SIG-M5 treated with dmso at 0.1 percent for 504 hours (cell line): Measurements from ENCODE around the gene CIROP.

ENCODE experiments used
- DNase-seq: peaks from one replicate; lab custom pipeline; 2025; ENCODE audit not compliant: unreplicated experiment; lab: John Stamatoyannopoulos, UW

CIROP gene

DNA sequence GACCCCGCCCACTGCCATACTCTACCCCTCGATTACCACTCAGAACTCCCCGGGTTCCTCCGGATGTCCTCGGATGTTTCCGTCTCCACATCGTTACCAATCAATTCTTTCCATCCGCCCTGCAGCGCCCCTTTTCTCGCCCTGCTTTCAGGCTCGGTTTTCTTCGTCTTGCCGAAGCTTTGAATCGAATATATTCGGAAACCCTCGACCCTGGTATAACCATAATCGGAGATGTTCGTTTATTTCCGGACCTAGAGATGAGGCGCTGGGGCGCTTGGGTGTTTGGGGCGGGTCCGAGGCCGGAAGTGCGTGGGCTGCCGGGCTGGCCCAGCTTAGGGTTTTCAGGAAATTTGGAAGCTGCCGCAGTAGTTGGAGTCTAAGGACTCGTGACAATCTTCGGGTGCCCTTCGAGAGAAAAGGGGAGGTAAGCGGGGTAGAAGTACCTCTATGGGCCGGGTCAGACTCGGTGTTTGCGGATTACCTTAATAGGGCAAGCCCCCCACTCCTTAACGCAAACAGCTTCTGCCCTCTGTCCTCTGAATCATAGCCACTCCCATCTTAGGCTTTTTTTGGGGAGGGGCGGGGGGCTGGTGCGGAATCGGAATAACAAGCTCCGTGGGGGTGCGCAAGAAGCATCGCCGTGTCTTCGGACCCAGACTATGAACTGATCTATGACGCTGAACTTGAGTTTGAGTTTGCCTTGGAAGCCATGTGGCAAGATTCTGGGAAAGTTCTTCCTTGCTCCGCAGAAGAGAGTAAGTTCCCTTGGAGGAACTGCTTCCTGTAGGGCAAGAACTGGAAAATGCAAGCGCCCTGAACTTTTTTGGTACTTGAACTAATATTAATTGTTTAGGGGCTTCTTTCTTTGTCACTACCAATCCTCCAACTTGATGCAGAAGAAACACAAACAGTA lies 9.3 kb downstream of the CIROP start, which contains the start of gene C14orf119:
Gene C14orf119 (plus strand): TSS at position 310 of the 913 bp plus-strand sequence. CDS start 2,154 bp downstream, outside the sequence.
- DNase-seq, result no peak

GRCh38 chr14:23094666-23095195 lies 10.1 kb downstream of the CIROP start, which contains the start of gene ACIN1:
Gene ACIN1 (minus strand): TSS chr14:23095136. CDS start chr14:23095112, 24 bp downstream.
- no peak for DNase-seq

DNA sequence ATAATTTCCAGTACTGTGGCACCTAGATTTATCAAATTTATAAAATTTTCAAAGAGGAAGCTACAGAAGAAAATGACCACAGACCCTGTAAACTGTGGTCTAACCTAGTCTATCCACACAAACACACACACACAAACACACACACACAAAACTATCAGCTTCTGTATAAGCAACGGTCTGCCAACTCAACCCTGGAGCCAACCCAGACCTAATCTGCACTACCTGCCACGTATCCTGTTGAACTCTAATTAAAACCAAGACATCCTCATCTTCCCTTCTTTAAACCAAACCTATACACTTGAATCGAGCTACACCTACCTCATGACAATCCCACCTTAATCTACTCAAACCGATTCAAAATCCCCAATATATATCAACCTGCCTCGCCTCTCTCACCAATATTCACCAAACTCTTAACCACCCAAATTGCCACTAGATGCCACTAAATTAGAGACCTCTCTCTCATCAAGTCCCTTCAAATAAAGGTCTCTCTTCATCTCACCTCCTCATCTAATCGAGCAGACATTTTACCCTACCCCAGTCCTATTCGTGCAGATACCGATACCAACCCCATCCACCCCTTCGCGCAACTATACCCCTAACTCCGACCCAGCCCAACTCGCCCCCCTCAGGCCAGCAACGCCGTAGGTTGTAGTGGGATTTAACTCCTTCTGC lies 10.7 kb downstream of the CIROP start:
- DNase-seq, result no peak

GRCh38 chr14:23093526-23093925 lies 11.3 kb downstream of the CIROP start:
- DNase-seq, result no peak

DNA sequence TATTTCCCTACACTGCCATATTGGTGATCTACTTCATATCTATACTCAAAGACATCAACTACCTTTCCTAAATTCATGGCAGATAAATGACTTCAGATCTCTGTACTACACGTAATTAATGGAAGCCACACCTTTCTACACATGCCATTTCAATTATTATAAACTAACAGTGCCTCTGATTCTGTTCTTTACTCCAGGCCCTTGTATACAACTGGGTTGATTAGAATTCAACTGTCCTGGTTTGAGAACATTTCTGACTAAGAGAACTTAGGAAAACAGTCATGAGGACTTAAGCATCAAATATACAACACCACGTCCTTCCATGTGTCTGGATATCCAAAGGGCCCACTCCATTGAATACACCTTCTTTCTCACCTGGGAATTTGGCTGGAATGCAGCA lies 11.7 kb downstream of the CIROP start:
- DNase-seq, result no peak

DNA sequence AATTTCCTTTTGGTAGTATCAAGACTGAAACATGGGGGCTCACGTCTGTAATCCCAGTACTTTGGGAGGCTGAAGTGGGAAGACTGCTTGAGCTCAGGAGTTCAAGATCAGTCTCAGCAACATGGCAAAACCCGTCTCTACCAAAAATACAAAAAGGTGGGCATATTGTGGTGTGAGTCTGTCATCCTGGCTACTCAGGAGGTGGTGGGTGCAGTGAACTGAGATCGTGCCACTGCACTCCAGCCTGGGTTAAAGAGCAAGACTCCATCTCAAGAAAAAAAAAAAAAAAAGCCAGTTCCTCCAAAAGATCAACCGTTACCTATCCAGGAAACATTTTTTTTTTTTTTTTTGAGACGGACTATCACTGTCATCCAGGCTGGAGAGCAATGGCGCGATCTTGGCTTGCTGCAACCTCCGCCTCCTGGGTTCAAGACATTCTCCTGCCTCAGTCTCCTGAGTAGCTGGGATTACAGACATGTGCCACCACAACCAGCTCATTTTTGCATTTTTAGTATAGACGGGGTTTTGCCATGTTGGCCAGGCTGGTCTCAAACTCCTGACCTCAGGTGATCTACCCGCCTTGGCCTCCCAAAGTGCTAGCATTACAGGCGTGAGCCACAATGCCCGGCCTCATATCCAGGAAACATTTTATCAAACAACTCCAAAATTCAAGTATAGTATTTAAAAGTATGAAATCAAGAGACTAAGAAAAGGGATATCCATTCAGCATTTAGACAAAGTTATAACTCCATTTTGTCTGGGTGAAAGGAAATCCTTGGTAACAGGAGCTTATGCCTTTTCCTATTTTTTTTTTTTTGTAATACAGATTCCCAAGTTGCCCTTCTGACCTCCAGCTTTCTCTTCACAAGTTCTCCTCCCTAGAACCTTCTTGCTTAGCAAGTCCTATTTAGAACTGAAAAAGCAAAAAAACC lies 13.2 kb downstream of the CIROP start:
- no peak for DNase-seq

GRCh38 chr14:23090254-23090636 lies 14.5 kb downstream of the CIROP start:
- no peak for DNase-seq

DNA sequence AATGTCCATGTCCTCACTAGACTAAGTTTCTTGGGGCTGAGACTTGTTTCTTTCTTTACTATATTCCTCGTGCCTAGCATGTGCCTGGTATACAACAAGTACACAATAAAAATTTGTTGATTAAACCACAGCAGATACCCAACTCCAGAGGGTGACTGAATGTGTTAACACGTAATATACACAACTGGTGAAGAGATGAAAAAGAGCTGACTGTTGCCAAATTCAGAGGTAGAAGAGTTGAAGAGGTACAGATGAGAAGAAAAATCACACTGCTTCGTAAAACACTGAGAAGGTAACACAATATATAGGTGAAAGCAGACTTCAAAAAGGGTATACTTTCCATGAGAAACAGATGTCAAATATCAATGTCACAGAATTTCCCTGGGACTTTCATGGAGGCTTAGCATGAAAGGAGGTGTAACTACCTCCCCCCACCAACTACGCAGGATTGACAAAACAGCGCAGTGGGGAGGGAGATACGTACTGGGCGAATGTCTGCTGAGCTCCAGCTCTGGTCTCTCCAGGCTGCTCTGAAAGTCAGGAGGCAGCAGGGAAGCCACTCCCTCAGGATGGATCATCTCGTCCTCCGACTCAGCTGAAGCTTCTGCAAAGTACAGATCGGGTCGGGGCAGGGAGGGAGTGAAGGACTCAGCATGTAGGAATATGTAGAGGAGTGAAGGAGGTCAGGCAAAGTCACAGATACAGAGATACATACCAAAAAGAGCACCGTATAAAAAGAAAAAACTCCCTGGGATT lies 15.1 kb downstream of the CIROP start:
- no peak for DNase-seq

DNA sequence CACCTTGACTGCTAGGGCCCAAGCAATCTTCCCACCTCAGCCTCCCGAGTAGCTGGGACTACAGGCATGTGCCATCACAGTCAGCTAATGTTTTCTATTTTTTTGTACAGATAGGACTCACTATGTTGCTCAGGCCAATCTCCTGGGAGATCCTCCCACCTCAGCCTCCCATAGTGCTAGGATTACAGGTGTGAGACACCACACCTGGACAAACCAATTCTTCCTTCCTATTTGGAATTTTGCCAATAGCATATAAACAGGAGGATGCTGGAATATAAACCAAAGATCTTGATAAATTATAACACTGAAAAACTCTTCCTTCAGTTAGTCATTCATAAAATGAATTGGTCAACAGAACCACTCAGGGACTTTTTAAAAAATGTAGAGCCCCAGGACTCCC lies 18.2 kb downstream of the CIROP start:
- DNase-seq, result no peak

DNA sequence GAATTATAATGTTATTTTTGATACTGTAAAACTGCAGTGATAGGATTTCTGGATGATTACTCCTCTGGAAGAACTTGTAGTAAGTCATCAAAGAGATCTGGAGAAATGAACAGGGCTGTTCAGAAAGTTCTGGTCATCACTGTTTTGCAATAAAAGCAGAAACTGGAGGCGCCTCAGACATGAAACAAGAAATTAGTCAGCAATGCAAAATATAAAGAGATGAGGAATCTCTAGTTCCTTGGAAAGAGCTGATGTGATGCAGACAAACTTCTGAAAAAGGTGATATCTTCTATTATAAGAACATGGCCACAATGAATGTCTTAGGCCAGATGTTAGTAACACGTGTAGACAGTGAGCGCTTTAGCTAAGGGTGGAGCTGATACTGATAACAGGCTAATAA lies 19.3 kb downstream of the CIROP start:
- no peak for DNase-seq

DNA sequence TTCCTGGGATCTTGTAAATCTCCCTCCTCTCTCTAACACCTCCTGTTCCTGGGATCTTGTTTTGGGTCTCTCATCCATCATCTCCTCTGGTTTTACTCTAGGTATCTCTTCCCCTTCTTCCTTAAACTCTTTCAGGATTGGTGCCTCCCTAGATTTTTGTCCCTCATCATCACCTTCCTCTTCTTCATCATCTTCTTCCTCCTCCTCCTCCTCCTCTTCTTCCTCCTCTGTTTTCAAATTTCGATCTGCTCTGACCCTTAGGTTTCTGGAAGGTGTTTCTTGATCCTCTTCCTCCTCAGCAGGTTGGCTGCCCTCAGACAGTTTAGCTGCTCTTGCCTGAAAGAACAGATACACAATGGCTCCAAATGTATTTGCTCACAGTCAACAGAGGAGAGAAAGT lies 24.3 kb downstream of the CIROP start:
- DNase-seq, result no peak

- DNase-seq, result no peak
Measured at GRCh38 chr14:23079716-23080115, 25.1 kb downstream of the CIROP start.

- DNase-seq, result no peak
Measured at GRCh38 chr14:23078692-23079116, 26.1 kb downstream of the CIROP start.

GRCh38 chr14:23077962-23078361 lies 26.8 kb downstream of the CIROP start:
- DNase-seq, result no peak

- DNase-seq, result no peak
Measured at GRCh38 chr14:23076785-23077408, 27.9 kb downstream of the CIROP start.

- no peak for DNase-seq
Measured at GRCh38 chr14:23074906-23075305, 29.9 kb downstream of the CIROP start.

DNA sequence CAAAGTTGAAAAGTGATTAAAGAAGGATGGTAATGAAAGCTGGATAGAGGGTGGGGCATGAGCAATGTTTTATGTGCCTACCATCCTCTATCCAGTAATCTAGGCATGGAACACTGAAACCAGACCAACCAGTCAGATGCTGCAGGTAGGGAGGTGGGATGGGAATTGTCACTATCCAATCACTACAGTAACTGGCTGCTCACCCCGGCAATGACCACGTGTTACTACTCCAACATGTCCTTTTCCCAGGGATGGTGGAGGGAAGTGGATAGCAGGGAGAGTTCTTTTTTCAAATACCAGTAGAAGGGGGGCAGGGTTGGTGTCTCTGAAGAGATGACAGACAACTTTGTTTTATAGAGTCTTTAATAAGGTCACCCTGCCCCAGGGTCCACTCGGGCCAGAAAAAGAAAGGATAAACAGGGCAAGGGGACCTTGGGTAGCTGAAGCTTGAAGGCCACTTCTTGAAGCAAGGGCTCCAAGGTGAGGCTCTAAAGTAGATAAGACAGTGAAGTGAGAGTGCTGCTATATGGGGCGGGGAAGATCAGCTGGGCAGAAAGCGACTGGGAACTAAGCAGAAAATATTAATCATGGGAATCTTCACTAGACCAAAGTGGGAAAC lies 32.8 kb downstream of the CIROP start:
- DNase-seq, result no peak

GRCh38 chr14:23071244-23071920 lies 33.4 kb downstream of the CIROP start:
- no peak for DNase-seq
